Esophagus muscularis mucosa (tissue), 4 donors: ENCODE measurements around the gene ZNF560. TPM values are rescaled to one million over a fixed set of nuclear protein-coding genes. Genes with fewer than 3 reads are reported as not detected.

Experiments
- DNase-seq: peaks from one replicate; pipeline ENCODE4 v3.0.0-alpha.2; 2017; ENCODE audit errors: extremely low spot score
- H3K27ac ChIP-seq, 4 donors: fragments of 200-600 bp; sonication (generic); replicated peaks in 1 of 4; 1 replicate in 3 of 4; 2 replicates in 1 of 4; pipeline ENCODE4 v1.5.1; 2016 to 2019; ENCODE audit warnings: mild to moderate bottlenecking in 1 of 4
- H3K27me3 ChIP-seq, 4 donors: fragments of 200-600 bp; sonication (generic); one replicate each; pipeline versions ENCODE4 v1.5.1 to v1.6.0; 2016 to 2019
- H3K36me3 ChIP-seq, 4 donors: fragments of 200-600 bp; sonication (generic); one replicate each; pipeline ENCODE4 v1.5.1; 2016 to 2019
- H3K4me1 ChIP-seq, 4 donors: fragments of 200-600 bp; sonication (generic); one replicate each; pipeline ENCODE4 v1.5.1; 2016 to 2019
- H3K4me3 ChIP-seq, 4 donors: fragments of 200-600 bp; sonication (generic); 1 replicate in 2 of 4; 2 replicates in 2 of 4; pipeline ENCODE4 v1.5.1; 2016 to 2019; ENCODE audit warnings: mild to moderate bottlenecking in 4 of 4, moderate library complexity in 1 of 4
- H3K9me3 ChIP-seq, 4 donors: fragments of 200-600 bp; sonication (generic); 1 replicate in 3 of 4; 2 replicates in 1 of 4; pipeline ENCODE4 v1.5.1; 2016 to 2019
- EP300 ChIP-seq: sonication (generic); formaldehyde crosslinking; IDR thresholded peaks from one replicate; pipeline ENCODE4 v1.6.1; 2017; ENCODE audit warnings: antibody characterized with exemption
- POLR2A ChIP-seq: fragments of 450-650 bp; IDR thresholded peaks from one replicate; pipeline ENCODE4 v1.6.1; 2017; ENCODE audit warnings: antibody characterized with exemption, moderate library complexity, mild to moderate bottlenecking, low read depth
- POLR2AphosphoS5 ChIP-seq, 2 donors: sonication (generic); formaldehyde crosslinking; IDR thresholded peaks; one replicate each; pipeline ENCODE4 v1.6.1; 2017; ENCODE audit warnings: antibody characterized with exemption in 2 of 2
- WGBS: methylation state at CpG from one replicate; pipeline ENCODE4 v1.1.5; 2018; 5-methylcytosine and 5-hydroxymethylcytosine counted together
- intact Hi-C: fragments of 100-400 bp; cut with DNase I; formaldehyde crosslinking; loops from one replicate; pipeline ENCODE4 v1.15.1; 2023
- total RNA-seq, 4 donors: library from RNA; depleted of rRNA; stranded (reverse); fragments of >200 nt; gene quantifications; one replicate each; pipeline versions ENCODE4 v1.1.0 to v1.2.1, GENCODE V29; 2016
- TF ChIP-seq, protein P1 (sequence below), 3 experiments: fragments of 200-600 bp in 2 of 3; fragments of 450-650 bp in 1 of 3; sonication (generic) in 2 of 3; IDR thresholded peaks; one replicate each; pipeline ENCODE4 v1.5.1; 2017 to 2019; ENCODE audit warnings: antibody characterized with exemption in 3 of 3, mild to moderate bottlenecking in 2 of 3, moderate library complexity in 1 of 3

ZNF560 gene
- total RNA-seq, 4 donors from 2014 or later = not detected

DNA sequence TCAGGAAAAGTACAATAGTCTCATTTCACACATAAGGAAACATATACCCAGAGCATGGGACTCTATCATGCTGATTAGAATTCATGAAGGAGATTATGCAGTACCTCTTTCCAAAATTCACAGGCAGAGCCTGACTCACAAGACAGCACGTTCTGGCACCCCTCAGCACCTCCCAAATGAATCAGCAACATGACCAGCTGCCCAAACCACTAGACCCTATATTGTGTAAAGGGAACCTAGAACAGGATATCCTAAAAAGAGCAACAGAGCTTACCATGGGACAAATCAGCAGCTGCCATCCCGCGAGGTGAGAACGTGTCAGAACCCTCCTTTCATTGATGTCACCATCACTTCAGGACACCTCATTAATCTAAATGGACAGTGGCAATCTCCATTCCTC lies 37.5 kb upstream of the ZNF560 start:
- Histone ChIP-seq H3K4me1 (peaks cover 14 to 26% (median 20%) of the 10 kb centered on the region in 4 donors), H3K9me3 (peaks cover 10 to 50% (median 48%) of the 10 kb centered on the region in 4 donors), H3K4me3 (no peak overlapping the region), H3K36me3 (peaks cover 53 to 60% (median 59%) of the 10 kb centered on the region in 4 donors), H3K27me3 (no peaks in the 10 kb centered on the region), H3K27ac (no peak overlapping the region)
- intact Hi-C loops = loop anchor here (10.0 kb wide), 2 partner anchors 49 to 211 kb away; partner anchors contain the start of genes ZNF121 and ZNF559
- TF ChIP-seq POLR2AphosphoS5 (IDR thresholded peaks at IDR 0.05) (no peak), POLR2A (no peak), EP300 (no peak)
- TF ChIP-seq, protein P1, sequence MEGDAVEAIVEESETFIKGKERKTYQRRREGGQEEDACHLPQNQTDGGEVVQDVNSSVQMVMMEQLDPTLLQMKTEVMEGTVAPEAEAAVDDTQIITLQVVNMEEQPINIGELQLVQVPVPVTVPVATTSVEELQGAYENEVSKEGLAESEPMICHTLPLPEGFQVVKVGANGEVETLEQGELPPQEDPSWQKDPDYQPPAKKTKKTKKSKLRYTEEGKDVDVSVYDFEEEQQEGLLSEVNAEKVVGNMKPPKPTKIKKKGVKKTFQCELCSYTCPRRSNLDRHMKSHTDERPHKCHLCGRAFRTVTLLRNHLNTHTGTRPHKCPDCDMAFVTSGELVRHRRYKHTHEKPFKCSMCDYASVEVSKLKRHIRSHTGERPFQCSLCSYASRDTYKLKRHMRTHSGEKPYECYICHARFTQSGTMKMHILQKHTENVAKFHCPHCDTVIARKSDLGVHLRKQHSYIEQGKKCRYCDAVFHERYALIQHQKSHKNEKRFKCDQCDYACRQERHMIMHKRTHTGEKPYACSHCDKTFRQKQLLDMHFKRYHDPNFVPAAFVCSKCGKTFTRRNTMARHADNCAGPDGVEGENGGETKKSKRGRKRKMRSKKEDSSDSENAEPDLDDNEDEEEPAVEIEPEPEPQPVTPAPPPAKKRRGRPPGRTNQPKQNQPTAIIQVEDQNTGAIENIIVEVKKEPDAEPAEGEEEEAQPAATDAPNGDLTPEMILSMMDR (IDR thresholded peaks at IDR 0.05) = no peak
- WGBS = 97% methylated on average over 4 of the region's 4 CpGs
- DNase-seq = no peak

DNA sequence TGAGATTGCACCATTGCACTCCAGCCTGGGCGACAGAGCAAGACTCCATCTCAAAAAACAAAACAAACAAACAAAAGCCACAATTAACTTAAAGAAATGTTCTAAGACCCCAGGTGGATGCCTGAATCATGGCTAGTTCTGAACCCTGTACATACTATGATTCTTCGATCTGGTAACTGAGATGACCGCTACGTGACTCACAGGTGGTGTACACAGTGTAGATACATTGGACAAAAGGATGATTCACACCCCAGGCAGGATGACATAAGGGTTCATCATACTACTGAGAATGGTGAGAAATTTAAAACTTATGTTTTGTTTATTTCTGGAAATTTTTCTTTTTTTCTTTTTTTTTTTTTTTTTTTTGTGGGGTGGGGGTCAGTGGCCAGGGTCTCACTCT lies 33.5 kb upstream of the ZNF560 start:
- no peak for DNase-seq
- Histone ChIP-seq H3K27me3 (no peaks in the 10 kb centered on the region), H3K4me1 (peaks cover 2 to 7% (median 3%) of the 10 kb centered on the region in 4 donors), H3K36me3 (peaks cover 89 to 100% (median 99%) of the 10 kb centered on the region in 4 donors), H3K4me3 (no peak overlapping the region), H3K9me3 (peaks cover 45 to 90% (median 88%) of the 10 kb centered on the region in 4 donors), H3K27ac (no peak overlapping the region)
- WGBS = 86% methylated on average over 4 of the region's 4 CpGs
- no peak for TF ChIP-seq EP300
- intact Hi-C loops = loop anchor here (10.0 kb wide), 2 partner anchors 53 to 207 kb away; partner anchors contain the start of genes ZNF121 and ZNF559

DNA sequence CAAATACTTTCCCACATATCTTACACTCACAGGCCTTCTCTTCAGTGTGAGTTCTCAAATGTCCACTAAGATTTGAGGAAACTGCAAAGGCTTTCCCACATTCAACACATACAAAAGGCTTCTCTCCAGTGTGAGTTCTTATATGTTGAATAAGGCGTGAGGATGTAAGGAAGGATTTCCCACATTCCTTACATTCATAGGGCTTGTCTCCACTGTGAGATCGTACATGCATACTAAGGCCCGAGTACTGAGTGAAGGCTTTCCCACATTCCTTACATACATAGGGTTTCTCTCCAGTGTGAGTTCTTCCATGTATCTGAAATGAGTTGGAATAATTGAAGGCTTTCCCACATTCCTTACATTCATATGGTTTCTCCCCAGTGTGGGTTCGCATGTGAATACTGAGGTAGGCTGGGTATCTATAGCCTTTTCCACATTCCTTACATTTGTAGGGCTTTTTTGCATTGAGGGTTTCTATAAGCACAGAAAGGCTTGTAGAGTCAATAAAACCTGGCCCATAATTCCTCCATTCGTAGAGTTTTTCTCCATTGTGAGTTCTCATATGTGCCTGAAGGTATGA lies 30.4 kb upstream of the ZNF560 start:
- Histone ChIP-seq H3K4me1 (no peaks in the 10 kb centered on the region), H3K4me3 (no peak overlapping the region), H3K9me3 (peaks cover 62 to 100% (median 99%) of the 10 kb centered on the region in 4 donors), H3K27me3 (no peaks in the 10 kb centered on the region), H3K36me3 (peaks cover 72 to 95% (median 91%) of the 10 kb centered on the region in 4 donors), H3K27ac (no peak overlapping the region)
- DNase-seq = no peak
- intact Hi-C loops = no loop called here
- TF ChIP-seq POLR2AphosphoS5 (IDR thresholded peaks at IDR 0.05) (no peak), POLR2A (no peak), EP300 (no peak)
- TF ChIP-seq, protein P1 (IDR thresholded peaks at IDR 0.05) = no peak
- 98% methylated on average over 5 of the region's 5 CpGs for WGBS

DNA sequence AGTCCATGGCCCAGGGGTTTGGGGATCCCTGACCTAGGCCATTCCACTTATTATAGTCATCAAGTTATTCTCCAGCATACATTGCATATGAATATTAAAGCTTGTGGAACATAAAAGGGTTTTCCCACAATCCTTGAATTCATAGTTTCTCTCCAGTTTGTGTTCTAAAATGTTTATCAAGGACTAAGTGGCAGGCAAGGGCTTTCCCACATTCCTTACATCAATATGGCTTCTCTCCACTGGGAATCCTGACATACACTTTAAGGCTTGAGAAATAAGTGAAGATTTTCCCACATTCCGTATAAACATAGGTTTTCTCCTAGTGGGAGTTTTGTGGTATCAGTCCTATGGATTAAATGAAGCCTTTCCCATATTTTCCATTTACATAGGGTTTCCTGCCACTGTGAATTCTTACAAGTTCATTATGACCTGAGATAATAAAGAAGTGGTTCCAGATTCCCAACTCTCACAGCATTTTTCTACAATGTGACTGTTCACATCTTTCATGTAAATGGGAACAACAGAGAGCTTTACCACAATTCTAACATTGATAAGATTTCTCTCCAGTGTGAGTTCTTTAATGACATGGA lies 25.6 kb upstream of the ZNF560 start:
- Histone ChIP-seq H3K36me3 (peaks cover 23 to 60% (median 53%) of the 10 kb centered on the region in 4 donors), H3K9me3 (peaks cover 45 to 100% (median 100%) of the 10 kb centered on the region in 4 donors), H3K4me1 (no peaks in the 10 kb centered on the region), H3K4me3 (no peak overlapping the region), H3K27ac (no peak overlapping the region), H3K27me3 (no peaks in the 10 kb centered on the region)
- WGBS = 100% methylated on average over 1 of the region's 1 CpG
- intact Hi-C loops = no loop called here
- DNase-seq = no peak
- TF ChIP-seq EP300 (no peak), POLR2AphosphoS5 (IDR thresholded peaks at IDR 0.05) (no peak), POLR2A (no peak)
- TF ChIP-seq, protein P1 (IDR thresholded peaks at IDR 0.05) = no peak

DNA sequence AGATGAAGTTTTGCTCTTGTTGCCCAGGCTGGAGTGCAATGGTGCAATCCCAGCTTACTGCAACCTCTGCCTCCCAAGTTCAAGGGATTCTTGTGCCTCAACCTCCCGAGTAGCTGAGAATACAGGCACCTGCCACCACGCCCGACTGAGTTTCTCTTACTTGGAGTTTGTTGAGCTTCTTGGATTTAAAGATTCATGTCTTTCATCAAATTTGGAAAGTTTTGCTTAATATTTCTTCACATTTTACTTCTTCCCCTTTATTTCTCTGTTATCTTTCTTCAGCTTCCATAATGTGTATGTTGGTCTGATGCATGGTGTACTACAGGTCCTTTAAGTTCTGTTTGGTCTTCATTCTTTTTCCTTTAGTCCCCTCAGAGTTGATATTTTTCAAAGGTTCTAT lies 8.9 kb upstream of the ZNF560 start:
- no peaks in the 10 kb centered on the region for H3K36me3 ChIP-seq
- H3K4me3 ChIP-seq = no peak overlapping the region
- no peak for DNase-seq
- no peak overlapping the region for H3K27ac ChIP-seq
- TF ChIP-seq, protein P1 (IDR thresholded peaks at IDR 0.05) = no peak
- TF ChIP-seq EP300 (no peak), POLR2AphosphoS5 (IDR thresholded peaks at IDR 0.05) (no peak), POLR2A (no peak)
- H3K27me3 ChIP-seq = no peaks in the 10 kb centered on the region
- intact Hi-C loops = no loop called here
- H3K4me1 ChIP-seq = no peaks in the 10 kb centered on the region
- 85% methylated on average over 3 of the region's 3 CpGs for WGBS
- H3K9me3 ChIP-seq = peaks cover 0 to 84% (median 63%) of the 10 kb centered on the region in 4 donors
